PC-3 (cell line): ENCODE measurements around the gene ATP1B3.

Source experiments
- CTCF ChIP-seq: fragments of 300-600 bp; sonication (generic); conservative IDR thresholded peaks from 2 replicates; pipeline ENCODE4 v1.5.1; 2017; ENCODE audit warnings: antibody characterized with exemption, low read depth, mild to moderate bottlenecking, low read length
- EZH2 ChIP-seq: fragments of 300-600 bp; sonication (generic); IDR thresholded peaks from one replicate; pipeline ENCODE4 v1.6.1; 2017; ENCODE audit warnings: antibody characterized with exemption, mild to moderate bottlenecking, low read length; ENCODE audit not compliant: unreplicated experiment
- EZH2phosphoT487 ChIP-seq: fragments of 300-600 bp; sonication (generic); IDR thresholded peaks from 2 replicates; pipeline ENCODE4 v1.6.1; 2018; ENCODE audit warnings: mild to moderate bottlenecking, antibody characterized with exemption, low read length, borderline replicate concordance

- TF ChIP-seq CTCF (no peak), EZH2 (no peak), EZH2phosphoT487 (no peak)
Measured at GRCh38 chr3:141965471-141965870, 89.0 kb downstream of the ATP1B3 start.
